Natural killer cell (primary cell): ENCODE measurements around the gene PPFIA2. TPM values are rescaled to one million over a fixed set of nuclear protein-coding genes. Genes with fewer than 3 reads are reported as not detected.

Experiments
- ATAC-seq, 3 donors: fragments of 150-1000 bp in 2 of 3; fragments of 200-7000 bp in 1 of 3; cut with Tn5 transposase; 1 replicate in 1 of 3; 2 replicates in 2 of 3; pipeline ENCODE4 v1.10.0; 2021; ENCODE audit warnings: mild to moderate bottlenecking in 2 of 3, moderate library complexity in 2 of 3
- DNase-seq, 2 donors: peaks; one replicate each; pipeline versions ENCODE4 v3.0.0 to v3.0.0-alpha.2; 2013 to 2021; ENCODE audit warnings: mixed read lengths in 1 of 2
- H3K27ac ChIP-seq: one replicate; pipeline ENCODE4 v1.5.1; 2013; ENCODE audit warnings: mild to moderate bottlenecking, low read length
- H3K27me3 ChIP-seq: one replicate; pipeline ENCODE4 v1.6.1; 2013; ENCODE audit warnings: low read length; ENCODE audit not compliant: control insufficient read depth, insufficient read depth
- H3K36me3 ChIP-seq: one replicate; pipeline ENCODE4 v1.6.1; 2013; ENCODE audit warnings: low read length; ENCODE audit not compliant: control insufficient read depth, insufficient read depth
- H3K4me1 ChIP-seq: one replicate; pipeline ENCODE4 v1.6.1; 2013; ENCODE audit warnings: low read length; ENCODE audit not compliant: control insufficient read depth, insufficient read depth
- H3K4me3 ChIP-seq: one replicate; pipeline ENCODE4 v1.5.1; 2013; ENCODE audit warnings: low read length
- H3K9me3 ChIP-seq: one replicate; pipeline ENCODE4 v1.6.1; 2013; ENCODE audit warnings: low read length; ENCODE audit not compliant: control insufficient read depth, insufficient read depth
- H3K27ac Mint-ChIP-seq, 2 donors: one replicate each; pipeline ENCODE4 v1.8.0; 2022; ENCODE audit warnings: mild to moderate bottlenecking in 2 of 2, mixed read lengths in 2 of 2, moderate library complexity in 1 of 2
- H3K27me3 Mint-ChIP-seq, 2 donors: one replicate each; pipeline ENCODE4 v1.8.0; 2022; ENCODE audit warnings: low read depth in 2 of 2, mixed read lengths in 2 of 2
- H3K36me3 Mint-ChIP-seq: one replicate; pipeline ENCODE4 v1.8.0; 2022; ENCODE audit warnings: mixed read lengths
- H3K4me1 Mint-ChIP-seq, 2 donors: one replicate each; pipeline ENCODE4 v1.8.0; 2022; ENCODE audit warnings: mixed read lengths in 2 of 2
- H3K4me3 Mint-ChIP-seq: one replicate; pipeline ENCODE4 v1.8.0; 2022; ENCODE audit warnings: mild to moderate bottlenecking, moderate library complexity, mixed read lengths
- H3K9me3 Mint-ChIP-seq, 2 donors: one replicate each; pipeline ENCODE4 v1.8.0; 2022; ENCODE audit warnings: mixed read lengths in 2 of 2
- CTCF ChIP-seq: fragments of 200-600 bp; IDR thresholded peaks from one replicate; pipeline ENCODE4 v1.8.0; 2022; ENCODE audit warnings: antibody characterized with exemption
- WGBS: methylation state at CpG from one replicate; pipeline ENCODE4 v1.1.7; 2013; ENCODE audit warnings: missing lambda C conversion rate; ENCODE audit not compliant: insufficient coverage; 5-methylcytosine and 5-hydroxymethylcytosine counted together
- intact Hi-C: fragments of 100-400 bp; cut with micrococcal nuclease; formaldehyde crosslinking; loops from one replicate; pipeline ENCODE4 v1.14.2; 2022
- total RNA-seq, 4 donors: library from RNA; stranded (reverse); fragments of 120-200 nt in 1 of 4; gene quantifications; one replicate each; pipeline versions ENCODE4 v1.2.3 to v1.2.4, GENCODE V29; 2013 to 2022

The PPFIA2 gene
- total RNA-seq, 3 donors from 2014 or later (not counting 1 experiment from before 2014, with no cell fraction given): not detected

- Histone ChIP-seq H3K4me3 (no peak overlapping the region), H3K4me1 (no peaks in the 10 kb centered on the region), H3K27ac (no peak overlapping the region), H3K36me3 (no peaks in the 10 kb centered on the region), H3K9me3 (no peaks in the 10 kb centered on the region), H3K27me3 (no peaks in the 10 kb centered on the region)
- H3K27ac Mint-ChIP-seq: no peak overlapping the region
- no peak for TF ChIP-seq CTCF
- peaks cover 3 to 6% of the 10 kb centered on the region in 2 donors for H3K9me3 Mint-ChIP-seq
- no peaks in the 10 kb centered on the region for H3K27me3 Mint-ChIP-seq
- H3K36me3 Mint-ChIP-seq: no peaks in the 10 kb centered on the region
- H3K4me1 Mint-ChIP-seq: no peaks in the 10 kb centered on the region
- WGBS: 91% methylated on average over 5 of the region's 5 CpGs
- ATAC-seq (no peak), DNase-seq (no peak)
- intact Hi-C loops: no loop called here
- no peak overlapping the region for H3K4me3 Mint-ChIP-seq
Observed at GRCh38 chr12:81270385-81270784, 488.8 kb downstream of the PPFIA2 start.

GRCh38 chr12:81263072-81263471, 496.1 kb downstream of the PPFIA2 start:
- 73% methylated on average over 2 of the region's 2 CpGs for WGBS
- no peak overlapping the region for H3K27ac ChIP-seq
- DNase-seq (no peak), ATAC-seq (no peak)
- H3K4me3 Mint-ChIP-seq: no peak overlapping the region
- H3K36me3 Mint-ChIP-seq: no peaks in the 10 kb centered on the region
- H3K36me3 ChIP-seq: no peaks in the 10 kb centered on the region
- intact Hi-C loops: no loop called here
- H3K27ac Mint-ChIP-seq: no peak overlapping the region
- H3K9me3 ChIP-seq: no peaks in the 10 kb centered on the region
- H3K9me3 Mint-ChIP-seq: peaks cover 3% of the 10 kb centered on the region in 2 donors
- no peaks in the 10 kb centered on the region for H3K27me3 Mint-ChIP-seq
- H3K27me3 ChIP-seq: no peaks in the 10 kb centered on the region
- TF ChIP-seq CTCF: no peak
- H3K4me3 ChIP-seq: no peak overlapping the region
- no peaks in the 10 kb centered on the region for H3K4me1 ChIP-seq
- H3K4me1 Mint-ChIP-seq: no peaks in the 10 kb centered on the region

DNA sequence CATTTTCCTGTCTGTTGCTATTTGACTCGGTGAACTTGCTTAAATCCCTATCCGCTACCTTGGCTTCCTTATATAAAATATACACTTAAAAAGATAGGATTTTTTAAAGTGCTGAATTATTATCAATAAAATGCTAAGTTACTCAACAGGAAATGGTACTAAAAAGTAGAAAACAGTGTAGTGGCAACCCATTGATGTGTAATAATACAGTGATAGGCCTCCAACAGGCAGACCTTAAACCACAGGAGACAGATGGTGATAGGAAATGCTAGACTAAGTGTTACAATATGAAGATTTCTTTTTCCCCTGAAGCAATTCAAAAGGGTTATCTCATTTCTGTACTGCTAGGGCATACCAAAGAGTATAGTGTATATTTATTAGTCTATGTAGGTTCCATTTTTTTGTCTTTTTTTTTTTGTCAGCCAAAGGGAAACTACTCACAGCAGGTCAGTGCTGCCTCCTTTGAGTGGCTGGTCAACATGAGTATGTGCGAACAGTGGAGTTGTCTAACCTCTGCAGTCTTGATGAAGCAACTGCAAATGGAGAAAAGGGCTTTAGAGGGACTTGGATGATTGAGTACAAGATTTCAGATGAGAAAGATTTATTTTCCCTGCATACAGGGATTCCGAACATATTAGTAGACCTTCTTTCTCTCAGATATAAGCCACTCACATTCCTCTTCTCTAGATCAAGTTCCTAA, 497.5 kb downstream of the PPFIA2 start:
- no peak for DNase-seq
- H3K36me3 ChIP-seq: no peaks in the 10 kb centered on the region
- no peaks in the 10 kb centered on the region for H3K9me3 ChIP-seq
- H3K27me3 Mint-ChIP-seq: no peaks in the 10 kb centered on the region
- H3K4me3 ChIP-seq: no peak overlapping the region
- H3K27ac Mint-ChIP-seq: no peak overlapping the region
- 76% methylated on average over 1 of the region's 4 CpGs for WGBS
- no peaks in the 10 kb centered on the region for H3K36me3 Mint-ChIP-seq
- H3K9me3 Mint-ChIP-seq: peaks cover 3 to 5% of the 10 kb centered on the region in 2 donors
- no peaks in the 10 kb centered on the region for H3K27me3 ChIP-seq
- no peak overlapping the region for H3K4me3 Mint-ChIP-seq
- no peak overlapping the region for H3K27ac ChIP-seq
- no peak for ATAC-seq
- intact Hi-C loops: no loop called here
- no peaks in the 10 kb centered on the region for H3K4me1 Mint-ChIP-seq
- no peaks in the 10 kb centered on the region for H3K4me1 ChIP-seq
- no peak for TF ChIP-seq CTCF

DNA sequence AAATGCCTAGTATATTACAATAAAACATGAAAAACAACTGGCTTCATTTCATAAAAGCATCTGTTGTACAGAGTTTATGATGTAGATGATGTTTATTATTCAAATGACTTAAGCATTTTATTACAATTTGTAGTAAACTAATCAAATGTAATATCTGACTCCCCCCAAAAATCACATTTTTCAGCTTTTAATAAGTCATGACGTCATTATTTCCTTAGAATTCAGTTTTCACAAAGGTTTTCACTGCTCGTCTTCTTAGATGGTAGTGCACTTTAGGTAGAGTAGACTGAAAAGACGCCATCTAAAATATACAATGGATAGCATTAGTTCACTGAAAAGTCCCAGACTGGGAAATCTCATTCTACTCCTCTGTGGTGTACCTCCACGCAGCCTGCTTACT, 499.8 kb downstream of the PPFIA2 start:
- Histone ChIP-seq H3K27ac (no peak overlapping the region), H3K27me3 (no peaks in the 10 kb centered on the region), H3K4me3 (no peak overlapping the region), H3K4me1 (no peaks in the 10 kb centered on the region), H3K9me3 (no peaks in the 10 kb centered on the region), H3K36me3 (no peaks in the 10 kb centered on the region)
- DNase-seq: no peak
- no peaks in the 10 kb centered on the region for H3K36me3 Mint-ChIP-seq
- no peak for TF ChIP-seq CTCF
- ATAC-seq: no peak
- WGBS: 77% methylated on average over 2 of the region's 4 CpGs
- no peak overlapping the region for H3K4me3 Mint-ChIP-seq
- H3K4me1 Mint-ChIP-seq: no peaks in the 10 kb centered on the region
- H3K9me3 Mint-ChIP-seq: peaks cover 3 to 11% of the 10 kb centered on the region in 2 donors
- no peaks in the 10 kb centered on the region for H3K27me3 Mint-ChIP-seq
- no peak overlapping the region for H3K27ac Mint-ChIP-seq
- intact Hi-C loops: no loop called here
